ENCODE data around the gene COL11A1. TPM values are rescaled to one million over a fixed set of nuclear protein-coding genes. Genes with fewer than 3 reads are reported as not detected.

Gene COL11A1
- polyA plus RNA-seq (1.3 and 4.6 TPM in 2 replicates), polyA minus RNA-seq (3.9 and 5.9 TPM in 2 replicates)

- H3K9me2 ChIP-seq (ENCODE audit: insufficient read depth, low read length) = no peaks in the 10 kb centered on the region
Measured at GRCh38 chr1:103108376-103109150, at the start of gene COL11A1. Gene COL11A1, minus strand, starts transcription at chr1:103108522. Its CDS starts 344 bp downstream, at chr1:103108178.

GRCh38 chr1:103156966-103157365 is 48.6 kb upstream of the COL11A1 start:
- Histone ChIP-seq H3K9me3 (ENCODE audit: low read length) (no peaks in the 10 kb centered on the region), H2AFZ (ENCODE audit: low read depth, low read length) (no peak overlapping the region), H3K27ac (ENCODE audit: low read length) (no peak overlapping the region), H3F3A (ENCODE audit: insufficient read depth, low read length, poor library complexity, severe bottlenecking) (no peaks in the 10 kb centered on the region), H3K4me3 (ENCODE audit: low read length) (no peak overlapping the region), H3K79me2 (replicated peaks; ENCODE audit: insufficient read depth, low read length) (no peaks in the 10 kb centered on the region), H3K27me3 (ENCODE audit: insufficient read depth, low read depth, low read length) (no peaks in the 10 kb centered on the region), H3K9me2 (ENCODE audit: insufficient read depth, low read length) (no peaks in the 10 kb centered on the region), H3K9ac (ENCODE audit: low read length) (no peak overlapping the region), H3K36me3 (ENCODE audit: insufficient read depth, low read length) (no peaks in the 10 kb centered on the region), H4K20me1 (ENCODE audit: insufficient read depth) (no peaks in the 10 kb centered on the region), H3K4me2 (ENCODE audit: low read length) (no peak overlapping the region)
- TF ChIP-seq TAF1 (IDR thresholded peaks at IDR 0.05; ENCODE audit: low read depth) (no peak), SMC3 (conservative IDR thresholded peaks at IDR 0.05; ENCODE audit: poor library complexity) (no peak), RAD21 (conservative IDR thresholded peaks at IDR 0.05) (no peak), CTCF (IDR thresholded peaks at IDR 0.05; ENCODE audit: poor library complexity, severe bottlenecking) (no peak), POLR2AphosphoS5 (IDR thresholded peaks at IDR 0.05) (no peak), MXI1 (conservative IDR thresholded peaks at IDR 0.05; ENCODE audit: poor library complexity, severe bottlenecking) (no peak), EP300 (conservative IDR thresholded peaks at IDR 0.05; ENCODE audit: poor library complexity, severe bottlenecking) (no peak)

More at GRCh38 chr1:103108376-103109150, at the start of gene COL11A1:
- Histone ChIP-seq H3K9me3 (ENCODE audit: low read length) (no peaks in the 10 kb centered on the region), H3K4me3 (ENCODE audit: low read length) (peak within 1 kb of the TSS; percentile 61), H4K20me1 (ENCODE audit: insufficient read depth) (no peaks in the 10 kb centered on the region), H3K27me3 (ENCODE audit: insufficient read depth, low read depth, low read length) (peaks cover 21% of the 10 kb centered on the region), H3F3A (ENCODE audit: insufficient read depth, low read length, poor library complexity, severe bottlenecking) (peaks cover 4% of the 10 kb centered on the region), H3K27ac (ENCODE audit: low read length) (no peak within 1 kb of the TSS), H3K9ac (ENCODE audit: low read length) (no peak within 1 kb of the TSS), H2AFZ (ENCODE audit: low read depth, low read length) (no peak within 1 kb of the TSS), H3K4me2 (ENCODE audit: low read length) (no peak within 1 kb of the TSS), H3K36me3 (ENCODE audit: insufficient read depth, low read length) (no peaks in the 10 kb centered on the region), H3K79me2 (replicated peaks; ENCODE audit: insufficient read depth, low read length) (peaks cover 24% of the 10 kb centered on the region)
- no peak for TF ChIP-seq SMC3 (conservative IDR thresholded peaks at IDR 0.05; ENCODE audit: poor library complexity)
- TF ChIP-seq TAF1 (IDR thresholded peaks at IDR 0.05; ENCODE audit: low read depth) = no peak
- TF ChIP-seq EP300 (conservative IDR thresholded peaks at IDR 0.05; ENCODE audit: poor library complexity, severe bottlenecking) = no peak

- Histone ChIP-seq H3K9me3 (ENCODE audit: low read length) (no peaks in the 10 kb centered on the region), H3K9ac (ENCODE audit: low read length) (no peak overlapping the region), H3K79me2 (replicated peaks; ENCODE audit: insufficient read depth, low read length) (no peaks in the 10 kb centered on the region), H3K4me3 (ENCODE audit: low read length) (no peak overlapping the region), H3K27ac (ENCODE audit: low read length) (no peak overlapping the region), H3K27me3 (ENCODE audit: insufficient read depth, low read depth, low read length) (no peaks in the 10 kb centered on the region), H3K4me2 (ENCODE audit: low read length) (no peak overlapping the region), H2AFZ (ENCODE audit: low read depth, low read length) (no peak overlapping the region), H3K9me2 (ENCODE audit: insufficient read depth, low read length) (no peaks in the 10 kb centered on the region), H3F3A (ENCODE audit: insufficient read depth, low read length, poor library complexity, severe bottlenecking) (no peaks in the 10 kb centered on the region), H4K20me1 (ENCODE audit: insufficient read depth) (no peaks in the 10 kb centered on the region), H3K36me3 (ENCODE audit: insufficient read depth, low read length) (no peaks in the 10 kb centered on the region)
- no peak for TF ChIP-seq EP300 (conservative IDR thresholded peaks at IDR 0.05; ENCODE audit: poor library complexity, severe bottlenecking)
- no peak for TF ChIP-seq REST (IDR thresholded peaks at IDR 0.05; ENCODE audit: borderline replicate concordance)
- no peak for TF ChIP-seq POLR2AphosphoS5 (IDR thresholded peaks at IDR 0.05)
- no peak for TF ChIP-seq CTCF (IDR thresholded peaks at IDR 0.05; ENCODE audit: poor library complexity, severe bottlenecking)
- no peak for TF ChIP-seq EZH2 (IDR thresholded peaks at IDR 0.05; ENCODE audit: borderline replicate concordance, insufficient read depth, low read length, poor library complexity, severe bottlenecking)
- no peak for TF ChIP-seq SMC3 (conservative IDR thresholded peaks at IDR 0.05; ENCODE audit: poor library complexity)
- TF ChIP-seq RAD21 (conservative IDR thresholded peaks at IDR 0.05) = no peak
- TF ChIP-seq MXI1 (conservative IDR thresholded peaks at IDR 0.05; ENCODE audit: poor library complexity, severe bottlenecking) = no peak
- no peak for TF ChIP-seq TAF1 (IDR thresholded peaks at IDR 0.05; ENCODE audit: low read depth)
Measured at GRCh38 chr1:103146166-103146565, 37.8 kb upstream of the COL11A1 start.

All from neural cell (in vitro differentiated cells).